ENCODE data around the gene ABCC9. TPM values are rescaled to one million over a fixed set of nuclear protein-coding genes. Genes with fewer than 3 reads are reported as not detected.

The ABCC9 gene
- polyA plus RNA-seq, 1 donor = 84.5 TPM

DNA sequence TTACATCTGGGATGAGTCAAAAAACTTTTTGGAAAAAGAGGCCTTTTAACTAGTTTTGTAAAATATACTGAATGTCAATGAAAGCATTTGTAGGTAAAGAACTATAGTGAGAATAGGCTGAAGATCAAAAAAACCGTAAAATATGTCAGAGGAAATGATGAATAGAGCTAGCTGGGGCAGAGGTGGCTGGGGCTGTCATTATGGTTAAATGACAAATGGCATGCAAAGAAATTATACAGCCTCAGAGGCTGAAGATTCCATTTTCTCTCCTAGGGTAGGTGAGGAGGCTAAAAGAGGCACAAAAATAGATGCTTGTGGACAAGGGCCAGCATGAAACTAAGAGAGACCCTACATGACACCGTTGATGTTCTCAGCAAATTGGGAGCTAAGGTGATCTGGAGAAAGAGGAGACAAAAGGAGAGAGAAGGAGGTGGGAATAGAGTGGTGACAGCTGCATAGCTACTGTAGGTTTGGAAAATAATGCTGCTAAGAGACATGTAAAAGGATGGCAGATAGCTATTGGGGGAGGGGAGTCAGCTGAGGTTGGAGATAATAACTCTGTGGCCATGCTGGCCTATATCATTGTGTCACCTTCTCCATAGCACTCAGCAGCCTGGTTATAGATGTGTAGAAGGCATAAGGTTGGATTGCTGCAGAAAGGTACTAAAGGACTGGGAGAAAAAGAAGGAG is 63.8 kb downstream of the ABCC9 start:
- no peak for DNase-seq

DNA sequence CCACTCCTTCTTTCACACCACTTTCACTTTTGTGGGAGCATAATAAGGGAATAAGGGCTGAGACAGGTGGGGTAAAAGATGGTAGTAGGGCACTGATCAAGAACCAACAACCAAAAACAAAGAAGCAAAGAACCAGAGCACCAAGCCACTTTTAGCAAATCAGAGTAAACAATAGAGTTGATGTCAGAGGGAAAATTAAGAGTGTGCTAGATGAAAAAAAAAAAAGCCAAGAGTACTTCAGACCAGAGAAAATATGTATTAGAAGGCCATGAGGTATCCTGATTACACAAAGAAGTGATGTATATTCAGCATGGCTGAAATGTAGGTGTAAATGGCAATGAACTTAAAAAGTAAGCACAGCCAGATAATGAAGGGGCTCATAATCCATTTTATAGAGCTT is 75.4 kb downstream of the ABCC9 start:
- DNase-seq = no peak

DNA sequence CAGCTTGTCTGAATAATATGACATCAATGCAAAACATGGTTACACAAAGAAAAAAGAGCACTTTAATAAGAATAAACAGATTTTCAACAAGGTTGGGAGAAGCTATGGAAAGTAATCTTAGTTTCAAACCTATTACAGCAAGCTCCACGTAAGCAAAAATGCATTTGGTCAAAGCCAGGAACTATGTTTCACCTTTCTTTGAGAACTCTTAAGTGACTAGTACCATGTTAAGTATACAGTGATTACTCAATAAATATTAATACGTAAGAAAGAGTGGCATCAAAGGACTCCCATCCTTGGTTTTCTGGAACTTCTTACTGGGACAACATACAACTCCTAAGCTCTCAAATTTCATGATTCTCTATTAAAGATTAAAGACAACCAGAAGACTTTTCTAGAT is 80.7 kb downstream of the ABCC9 start:
- no peak for DNase-seq

DNA sequence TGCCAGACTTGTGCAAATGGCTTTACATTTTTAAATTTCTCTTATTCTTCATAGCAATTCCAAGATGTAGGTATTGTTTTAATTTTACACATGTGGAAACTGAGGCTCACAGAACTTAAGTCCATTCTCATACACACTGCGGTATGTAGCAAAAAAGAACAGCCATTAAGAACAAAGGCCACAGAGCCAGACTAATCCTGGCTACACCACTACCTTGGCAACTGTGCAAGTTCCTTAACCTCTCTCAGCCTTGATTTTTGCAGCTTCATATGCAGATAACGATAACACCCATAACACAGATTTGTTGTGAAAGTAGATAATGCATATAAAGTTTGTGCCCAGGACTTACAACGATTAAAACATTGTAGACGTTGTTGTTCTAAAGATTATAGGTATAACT is 81.1 kb downstream of the ABCC9 start:
- DNase-seq = no peak

DNA sequence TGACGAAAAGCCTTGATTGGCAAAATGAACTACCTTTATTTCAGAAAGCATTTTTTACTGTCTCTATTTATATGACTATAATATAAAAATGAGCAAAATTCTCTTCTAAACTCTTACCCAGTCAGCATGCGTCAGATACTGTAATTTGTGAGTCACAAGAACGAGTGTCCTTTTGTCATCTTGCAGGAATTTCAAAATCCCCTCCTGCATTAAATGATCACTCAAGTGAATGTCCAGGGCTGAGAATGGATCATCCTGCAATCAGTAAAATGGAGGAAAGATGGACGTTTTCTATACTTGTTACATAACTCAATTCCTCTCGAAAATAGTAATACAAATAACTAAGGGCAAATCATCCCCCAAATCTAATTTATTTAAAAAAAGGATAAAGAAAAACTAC is 89.0 kb downstream of the ABCC9 start:
- no peak for DNase-seq

DNA sequence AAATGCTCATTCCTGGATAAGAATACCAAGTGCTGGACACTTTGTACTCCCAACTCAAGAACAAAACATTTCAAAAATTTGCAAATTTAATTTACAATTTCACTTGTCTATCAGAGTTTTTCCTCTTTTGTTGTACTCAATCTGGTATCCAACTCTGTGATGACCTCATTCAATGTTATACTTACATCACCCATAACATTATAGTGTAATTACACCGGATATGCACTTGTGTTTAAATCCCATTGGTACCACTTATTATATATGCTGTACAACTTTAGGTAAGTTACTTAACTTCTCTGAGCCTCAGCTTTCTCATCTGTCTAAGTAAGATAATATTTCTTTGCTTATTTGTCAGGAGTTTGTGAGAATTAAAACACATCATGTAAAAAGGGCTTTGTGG is 90.1 kb downstream of the ABCC9 start:
- DNase-seq = no peak

DNA sequence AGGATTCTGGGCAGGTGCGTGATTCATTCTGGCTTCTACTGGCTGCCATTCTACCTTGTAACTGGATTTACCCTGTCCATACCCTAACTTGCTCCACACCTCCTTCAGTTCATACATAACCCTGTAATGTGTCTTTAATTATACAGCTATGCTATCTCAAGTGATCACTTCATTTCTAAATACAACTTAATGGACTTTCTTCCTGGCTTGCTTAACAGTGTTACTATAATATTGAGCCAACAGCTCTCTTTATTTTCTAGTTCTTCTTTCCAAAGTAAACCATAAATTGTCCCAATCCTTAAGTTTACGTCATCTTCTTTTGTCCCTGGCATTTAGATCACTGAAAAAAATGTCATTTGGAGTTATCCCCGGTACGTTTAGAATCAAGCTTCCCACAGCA is 90.8 kb downstream of the ABCC9 start:
- DNase-seq = no peak

DNA sequence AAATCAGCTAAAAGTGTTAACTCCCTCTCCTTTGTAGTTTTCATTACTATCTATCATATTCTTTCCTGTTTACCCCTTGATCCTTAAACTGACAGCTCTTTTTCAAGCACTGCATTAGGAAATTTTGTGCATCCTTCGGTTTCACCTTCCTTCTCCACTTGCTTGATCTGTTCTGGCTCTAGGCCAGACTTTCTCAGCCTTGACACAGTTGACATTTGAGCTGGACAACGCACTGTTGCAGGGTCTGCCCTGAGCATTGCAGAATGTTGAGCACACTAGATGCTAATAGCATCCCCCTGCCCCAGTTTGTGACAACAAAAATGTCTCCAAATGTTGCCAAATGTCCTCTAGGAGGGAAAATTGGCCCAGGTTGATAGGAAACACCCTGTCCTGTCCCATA is 91.3 kb downstream of the ABCC9 start:
- DNase-seq = no peak

DNA sequence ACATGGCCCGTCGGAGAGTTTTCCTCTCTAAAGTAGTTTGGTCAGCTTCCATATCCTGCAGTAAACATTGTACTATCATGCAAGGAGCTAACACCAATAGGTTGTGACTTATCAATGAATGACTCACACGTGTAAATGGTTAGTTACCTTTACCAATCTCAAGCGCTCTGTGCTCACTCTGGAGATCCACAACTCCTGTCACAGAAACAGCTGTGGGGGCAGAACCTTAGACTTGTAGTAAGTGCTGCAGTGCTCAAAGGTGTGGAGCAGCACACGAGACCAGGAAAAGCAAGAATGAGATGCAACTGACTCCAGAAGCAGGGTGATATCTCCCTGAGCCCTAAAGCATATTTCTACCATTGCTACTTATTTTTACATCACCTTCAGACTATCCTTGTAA is 93.0 kb downstream of the ABCC9 start:
- DNase-seq = no peak

DNA sequence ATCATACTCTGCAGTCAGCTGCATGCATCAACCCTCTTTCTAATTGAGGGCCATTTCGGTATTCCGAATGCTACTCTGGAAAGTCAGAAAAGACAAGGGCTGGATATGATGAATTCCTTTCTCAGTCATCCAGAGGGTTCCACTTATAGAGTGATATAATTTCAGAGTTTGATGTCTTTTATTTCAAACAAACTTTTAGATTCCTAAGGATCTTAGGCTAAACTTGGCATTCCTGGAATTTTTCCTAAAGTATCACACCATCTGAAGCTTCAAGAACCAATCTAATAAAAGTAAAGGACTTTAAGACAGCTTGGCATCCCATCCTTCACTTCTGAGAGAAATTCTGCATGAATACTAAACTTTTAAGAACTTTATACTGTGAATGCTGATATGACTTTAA is 97.4 kb downstream of the ABCC9 start:
- no peak for DNase-seq

DNA sequence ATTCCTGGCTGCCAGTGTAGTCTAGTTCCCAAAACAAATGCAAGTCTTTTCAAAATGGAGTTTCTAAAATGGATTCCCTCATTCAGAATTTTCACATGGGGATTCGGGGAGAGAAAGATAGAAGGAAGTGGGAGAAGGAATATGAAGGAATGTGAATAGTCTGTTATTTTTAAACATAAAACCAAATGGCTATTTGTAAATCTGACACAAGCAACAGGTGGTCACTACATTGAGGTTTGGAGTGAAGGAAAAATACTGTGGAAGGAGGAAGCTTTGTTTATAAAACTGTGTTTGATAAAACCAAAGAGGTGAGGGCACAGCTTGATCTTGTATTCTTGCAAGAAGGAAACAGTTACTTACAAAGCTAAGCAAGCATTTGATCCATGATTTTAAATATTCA is 101.5 kb downstream of the ABCC9 start:
- DNase-seq = no peak

DNA sequence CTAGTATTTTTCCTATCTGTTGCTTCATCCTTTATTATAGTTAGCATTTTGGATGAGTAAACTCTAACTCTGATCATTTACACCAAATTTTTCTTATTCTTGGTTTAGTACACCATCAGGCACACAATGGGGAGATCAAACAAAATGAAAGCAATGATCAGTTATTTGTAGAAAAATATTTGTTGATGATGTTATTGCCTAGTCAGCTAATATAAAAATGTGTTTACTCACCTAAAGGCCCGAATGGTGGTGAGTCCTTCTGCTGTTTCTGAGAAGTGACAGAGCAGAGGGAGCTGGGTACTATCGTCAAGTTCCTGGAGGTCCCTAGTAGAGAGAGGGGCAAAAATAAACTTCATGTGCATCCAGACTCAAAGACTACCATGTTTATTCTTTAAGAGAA is 103.4 kb downstream of the ABCC9 start:
- DNase-seq = no peak

DNA sequence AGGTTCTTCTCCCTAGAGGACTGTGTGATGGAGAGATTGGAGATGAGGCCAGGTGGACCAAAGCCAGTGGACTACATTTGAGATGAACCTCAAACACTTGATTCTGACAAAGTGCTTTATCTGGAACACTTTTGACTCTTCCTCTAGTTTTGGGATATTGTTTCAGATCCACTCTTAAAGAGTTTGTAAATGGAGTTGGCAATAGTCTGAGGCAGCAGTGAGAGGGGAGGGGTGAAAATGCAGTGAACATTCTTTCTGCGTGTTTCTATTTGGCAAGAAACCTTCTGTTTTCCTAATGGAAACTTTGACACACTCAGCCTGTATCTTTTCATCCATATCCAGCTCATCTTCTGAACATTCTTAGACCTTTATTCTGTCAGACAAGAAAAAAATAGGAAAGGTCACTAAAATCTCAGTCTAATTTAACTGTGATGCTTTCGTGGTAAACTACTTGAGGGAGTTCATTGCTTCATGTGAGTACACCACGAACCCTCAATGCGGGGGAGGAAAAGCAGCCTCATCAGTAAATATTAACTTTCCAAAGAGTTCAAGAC is 109.4 kb downstream of the ABCC9 start:
- DNase-seq = peak; percentile 71

DNA sequence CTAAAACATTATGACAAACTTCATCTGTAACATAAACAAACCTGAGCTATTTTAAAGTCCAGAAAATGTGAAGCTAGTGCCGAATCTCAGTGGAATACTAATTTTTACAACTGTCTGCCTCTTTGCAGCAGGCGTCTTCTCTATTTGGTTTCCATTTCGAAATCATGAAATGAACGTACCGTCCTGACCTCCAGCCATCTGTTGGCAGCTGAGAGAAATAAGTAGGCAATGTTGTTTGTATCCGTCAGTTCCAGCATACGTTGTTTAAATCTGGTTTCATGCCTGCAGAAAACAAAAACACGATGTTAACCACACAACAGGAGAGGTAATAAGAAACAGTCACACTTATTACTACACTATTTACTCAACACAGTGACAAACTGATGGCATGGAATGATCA is 112.4 kb downstream of the ABCC9 start:
- DNase-seq = no peak

DNA sequence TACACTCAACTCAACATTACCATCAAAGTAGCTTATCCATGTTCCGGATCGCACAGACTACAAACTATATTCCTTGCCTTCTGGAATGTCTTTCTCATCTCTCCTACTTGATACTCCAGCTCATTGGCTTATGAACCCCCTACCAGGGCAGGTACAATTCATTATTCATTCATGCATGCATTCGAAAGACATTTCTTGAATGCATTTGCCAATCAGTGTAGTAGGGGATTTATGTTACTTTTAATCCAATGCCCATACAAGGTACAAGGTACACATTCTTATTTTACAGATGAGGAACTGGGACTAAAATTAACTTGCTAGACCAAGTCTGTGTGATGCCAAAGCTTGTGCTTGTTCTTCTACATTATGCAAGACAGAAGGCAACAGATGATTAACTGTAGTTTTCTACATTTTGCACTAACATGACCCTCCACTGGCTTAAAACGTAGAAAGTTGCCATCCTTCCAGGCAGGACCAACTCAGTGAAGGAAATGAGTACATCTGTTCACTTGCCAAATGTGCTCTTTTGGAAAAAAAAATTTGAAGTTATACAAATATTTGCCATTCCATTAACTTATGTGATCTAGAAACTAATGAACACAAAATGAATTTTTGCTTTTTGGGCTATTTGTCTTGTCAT is 113.0 kb downstream of the ABCC9 start:
- no peak for DNase-seq

DNA sequence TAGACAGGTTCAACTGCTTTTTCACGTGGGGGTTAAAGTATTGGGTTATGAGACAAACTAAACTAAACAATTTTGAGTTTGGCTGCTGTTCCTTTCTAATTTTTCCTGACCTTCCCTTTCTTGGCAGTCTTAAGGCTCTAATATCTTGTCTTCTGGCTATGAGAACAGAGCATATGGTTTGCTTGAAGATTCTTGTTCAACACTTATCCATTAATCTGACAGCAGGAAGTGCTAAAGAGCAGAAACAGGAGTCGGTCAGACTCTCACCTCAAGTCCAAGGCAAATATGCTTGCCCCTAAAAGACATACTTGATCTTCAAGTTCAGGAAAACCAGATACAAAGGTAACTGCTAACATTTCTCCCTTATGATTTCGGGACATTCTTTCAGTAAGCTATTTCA is 114.1 kb downstream of the ABCC9 start:
- peak; percentile 22 for DNase-seq

DNA sequence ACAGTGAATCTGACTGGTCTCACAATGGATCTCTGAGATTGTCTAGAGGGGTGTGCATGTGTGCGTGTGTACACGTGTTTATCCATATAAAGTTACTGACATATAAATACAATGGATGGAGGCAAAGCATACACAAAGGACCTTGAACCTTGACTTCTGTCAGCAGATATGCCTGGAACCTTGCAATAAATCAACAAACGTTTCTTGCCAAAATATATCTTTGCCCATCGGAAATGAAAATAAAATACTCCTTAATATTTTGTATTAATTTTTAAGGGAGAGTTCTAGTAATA is 114.7 kb downstream of the ABCC9 start:
- no peak for DNase-seq

DNA sequence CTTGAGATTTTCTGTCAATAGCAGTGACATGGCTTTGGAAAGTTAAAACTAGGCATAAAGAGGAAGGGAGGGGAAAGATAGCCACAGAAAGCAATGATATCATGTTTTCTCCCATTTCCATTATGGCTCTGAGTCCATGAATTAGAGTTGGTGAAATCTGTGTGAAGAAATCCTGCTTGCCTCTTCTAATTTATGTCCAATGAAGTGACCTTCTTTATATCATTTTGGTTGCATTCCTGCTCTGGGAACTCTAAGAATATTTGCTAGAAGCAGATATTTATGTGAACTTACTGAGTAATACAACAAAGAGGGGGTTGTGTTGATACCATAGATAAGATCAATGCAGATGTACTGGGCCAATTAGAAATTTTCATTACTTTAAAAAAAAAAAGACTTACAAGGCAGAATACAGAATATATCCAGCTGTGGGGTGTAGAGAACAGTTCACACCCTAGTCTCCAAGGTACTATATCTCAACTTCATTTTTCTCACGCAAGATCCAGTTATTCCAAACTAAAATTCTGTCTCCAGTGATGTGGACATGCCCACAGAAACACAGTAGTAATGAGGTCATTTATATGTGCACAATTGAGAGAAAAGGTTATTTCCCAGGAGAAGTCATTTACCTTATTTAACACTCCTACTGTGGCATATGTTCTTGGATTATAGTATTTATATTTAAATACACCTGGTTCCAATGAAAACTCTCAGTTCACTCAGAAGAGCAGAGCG is 115.2 kb downstream of the ABCC9 start:
- peak; percentile 23 for DNase-seq

DNA sequence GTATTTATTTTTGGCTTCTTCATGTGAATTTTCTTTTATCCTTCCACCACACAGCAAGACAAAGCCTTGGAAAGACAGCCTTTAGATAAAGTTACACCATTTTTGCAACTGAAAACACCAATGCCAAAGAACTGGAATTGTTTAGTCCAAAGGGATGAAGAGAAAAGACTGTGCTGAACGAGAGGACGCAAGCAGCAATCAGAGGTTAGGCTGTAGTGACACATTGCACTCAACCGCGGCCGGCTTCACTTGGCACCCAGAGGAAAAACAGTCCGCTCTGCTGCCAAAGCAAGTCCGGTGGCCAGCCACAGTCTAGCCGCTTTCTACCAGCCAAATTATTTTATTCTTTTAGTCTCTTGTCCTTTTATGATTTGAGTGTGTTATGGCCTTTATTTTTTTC is 117.6 kb downstream of the ABCC9 start:
- DNase-seq = no peak

DNA sequence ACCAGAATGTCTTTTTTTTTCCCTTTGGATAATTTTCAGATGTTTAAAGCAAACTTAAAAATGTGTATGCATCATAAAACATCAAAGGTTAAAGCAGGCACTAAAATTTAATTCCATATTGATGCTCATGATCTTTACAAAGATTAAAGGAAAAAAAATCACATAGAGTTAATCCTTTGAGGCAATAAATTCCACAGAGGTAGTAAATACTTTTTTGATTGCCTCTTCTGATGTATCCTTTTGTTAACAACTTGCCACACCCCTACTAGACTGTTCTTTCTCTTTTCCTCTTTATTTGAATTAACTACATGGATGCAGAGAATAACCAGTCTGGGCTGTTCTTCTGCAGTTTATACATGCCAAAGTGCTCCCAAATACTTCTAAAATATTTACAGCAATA is 121.5 kb downstream of the ABCC9 start:
- no peak for DNase-seq

DNA sequence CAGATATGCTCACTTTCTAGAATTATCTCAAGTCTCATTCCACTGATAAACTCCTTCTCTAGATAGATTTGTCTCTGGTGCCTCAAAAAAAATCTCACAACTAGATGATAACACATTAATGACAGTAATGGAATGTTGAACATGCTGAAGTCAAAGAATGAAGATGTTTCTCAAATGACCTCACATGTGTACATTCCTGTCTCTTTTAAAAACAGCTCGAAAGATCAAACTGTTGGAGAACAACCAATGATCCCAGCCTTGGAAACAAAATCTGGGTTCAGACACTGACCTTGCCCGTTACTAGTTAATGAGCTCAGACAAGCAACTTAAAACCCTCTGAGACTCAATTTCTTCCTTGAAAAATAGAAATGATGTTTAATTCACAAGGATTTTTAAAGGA is 122.0 kb downstream of the ABCC9 start:
- DNase-seq = no peak

DNA sequence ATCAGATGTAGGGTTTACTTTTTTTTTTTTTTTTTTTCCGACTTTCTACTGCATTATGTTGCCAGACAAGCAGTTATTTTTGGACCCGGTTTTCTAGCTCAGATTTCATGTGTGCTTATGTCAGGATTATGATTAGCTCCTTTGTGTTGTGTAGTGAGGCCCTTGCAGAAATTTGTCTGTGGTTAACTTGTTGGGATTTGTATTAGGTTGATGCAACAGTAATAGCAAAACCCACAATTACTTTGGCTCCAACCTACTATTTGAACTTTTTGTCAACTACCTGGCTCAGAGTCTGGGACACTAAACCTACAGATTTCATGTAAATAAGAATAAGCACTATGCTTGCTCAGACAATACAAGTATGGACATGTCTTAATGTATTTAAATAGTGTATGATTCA is 122.6 kb downstream of the ABCC9 start:
- DNase-seq = no peak

DNA sequence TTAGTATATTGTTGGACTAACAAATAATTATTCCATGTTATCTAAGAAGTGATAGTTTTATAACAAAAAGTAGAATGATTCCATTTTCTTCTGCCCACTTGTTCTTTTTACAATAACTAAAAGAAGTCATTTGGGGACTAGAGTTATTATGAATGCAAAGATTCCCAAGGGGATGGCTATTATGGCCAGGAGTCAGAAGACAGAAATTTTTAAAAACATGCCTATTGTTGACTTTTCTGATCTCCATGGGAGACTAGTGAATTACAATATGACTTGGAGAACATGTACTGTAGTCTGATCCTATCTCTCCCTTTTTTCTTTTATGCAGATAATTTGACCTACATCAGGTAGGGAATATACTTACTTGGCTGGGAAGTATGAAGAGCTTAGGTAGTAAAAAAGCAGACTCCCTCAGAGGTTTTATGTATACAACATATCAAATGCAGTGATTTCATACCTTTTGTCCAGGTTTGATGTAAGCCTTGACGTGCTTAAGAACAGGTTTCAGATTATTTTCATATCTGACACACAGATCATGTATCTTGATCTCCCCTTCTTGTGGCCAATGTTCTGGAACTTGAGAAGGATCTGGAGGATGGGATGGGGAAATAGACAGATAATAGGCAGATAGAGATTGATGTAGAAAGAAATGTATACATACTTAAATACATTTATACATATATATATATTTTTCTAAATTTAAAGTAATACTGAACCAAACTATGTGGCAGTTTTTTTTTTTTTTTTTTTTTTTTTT is 125.7 kb downstream of the ABCC9 start:
- no peak for DNase-seq
